HUES6 (cell line): ENCODE data around the gene C12orf57.

Experiments
- H3K27ac ChIP-seq: 2 replicates; pipeline ENCODE4 v1.7.0; 2013; ENCODE audit warnings: low read depth, mild to moderate bottlenecking, low read length, inconsistent platforms
- H3K27me3 ChIP-seq: 2 replicates; pipeline ENCODE4 v1.6.1; 2013; ENCODE audit warnings: low read length; ENCODE audit not compliant: control insufficient read depth, insufficient read depth
- H3K36me3 ChIP-seq: 2 replicates; pipeline ENCODE4 v1.6.1; 2013; ENCODE audit warnings: low read length; ENCODE audit not compliant: control insufficient read depth, insufficient read depth
- H3K4me1 ChIP-seq: 2 replicates; pipeline ENCODE4 v1.6.1; 2013; ENCODE audit warnings: low read length; ENCODE audit not compliant: control insufficient read depth, insufficient read depth
- H3K4me3 ChIP-seq: 2 replicates; pipeline ENCODE4 v1.5.1; 2013; ENCODE audit warnings: low read depth, low read length
- H3K9ac ChIP-seq: one replicate; pipeline ENCODE4 v1.6.1; 2013; ENCODE audit warnings: mild to moderate bottlenecking, low read length
- H3K9me3 ChIP-seq: 2 replicates; pipeline ENCODE4 v1.6.1; 2013; ENCODE audit warnings: low read depth, low read length; ENCODE audit not compliant: control insufficient read depth, insufficient read depth

Gene C12orf57

GRCh38 chr12:6932766-6933165, 11.1 kb upstream of the C12orf57 start:
- Histone ChIP-seq H3K27me3 (no peaks in the 10 kb centered on the region), H3K4me3 (no peak overlapping the region), H3K36me3 (peaks cover 36% of the 10 kb centered on the region), H3K9me3 (no peaks in the 10 kb centered on the region), H3K27ac (no peak overlapping the region), H3K9ac (no peak overlapping the region), H3K4me1 (peaks cover 21% of the 10 kb centered on the region)

GRCh38 chr12:6934110-6934509, 9.7 kb upstream of the C12orf57 start:
- Histone ChIP-seq H3K4me1 (peaks cover 26% of the 10 kb centered on the region), H3K9me3 (no peaks in the 10 kb centered on the region), H3K36me3 (peaks cover 39% of the 10 kb centered on the region), H3K27me3 (no peaks in the 10 kb centered on the region), H3K9ac (no peak overlapping the region), H3K4me3 (no peak overlapping the region), H3K27ac (no peak overlapping the region)

- Histone ChIP-seq H3K4me1 (peaks cover 13% of the 10 kb centered on the region), H3K9ac (no peak overlapping the region), H3K9me3 (no peaks in the 10 kb centered on the region), H3K36me3 (peaks cover 49% of the 10 kb centered on the region), H3K27me3 (no peaks in the 10 kb centered on the region), H3K27ac (no peak overlapping the region), H3K4me3 (no peak overlapping the region)
These were observed 8.2 kb upstream of the C12orf57 start for GRCh38 chr12:6935371-6936193.

GRCh38 chr12:6936194-6936635, 7.6 kb upstream of the C12orf57 start:
- Histone ChIP-seq H3K27me3 (no peaks in the 10 kb centered on the region), H3K4me3 (no peak overlapping the region), H3K9ac (peak overlapping the region; percentile 22), H3K9me3 (no peaks in the 10 kb centered on the region), H3K36me3 (peaks cover 55% of the 10 kb centered on the region), H3K4me1 (peaks cover 10% of the 10 kb centered on the region), H3K27ac (no peak overlapping the region)

- Histone ChIP-seq H3K27me3 (no peaks in the 10 kb centered on the region), H3K4me1 (peaks cover 10% of the 10 kb centered on the region), H3K27ac (peak overlapping the region; percentile 91), H3K4me3 (peak overlapping the region; percentile 71), H3K9me3 (no peaks in the 10 kb centered on the region), H3K36me3 (peaks cover 62% of the 10 kb centered on the region), H3K9ac (peak overlapping the region; percentile 99)
These were observed 7.0 kb upstream of the C12orf57 start for GRCh38 chr12:6936636-6937480.

GRCh38 chr12:6937481-6938352, 6.1 kb upstream of the C12orf57 start:
- H3K9ac ChIP-seq = peak overlapping the region; percentile 99
- peaks cover 11% of the 10 kb centered on the region for H3K4me1 ChIP-seq
- peak overlapping the region; percentile 91 for H3K27ac ChIP-seq
- H3K4me3 ChIP-seq = peak overlapping the region; percentile 71
- H3K9me3 ChIP-seq = no peaks in the 10 kb centered on the region
- no peaks in the 10 kb centered on the region for H3K27me3 ChIP-seq
- H3K36me3 ChIP-seq = peaks cover 57% of the 10 kb centered on the region

- Histone ChIP-seq H3K4me1 (peaks cover 17% of the 10 kb centered on the region), H3K36me3 (peaks cover 53% of the 10 kb centered on the region), H3K9ac (peak overlapping the region; percentile 99), H3K27me3 (no peaks in the 10 kb centered on the region), H3K4me3 (peak overlapping the region; percentile 71), H3K9me3 (no peaks in the 10 kb centered on the region), H3K27ac (peak overlapping the region; percentile 65)
These were observed 5.2 kb upstream of the C12orf57 start for GRCh38 chr12:6938353-6939190.

GRCh38 chr12:6939191-6939540, 4.7 kb upstream of the C12orf57 start:
- no peaks in the 10 kb centered on the region for H3K9me3 ChIP-seq
- H3K27me3 ChIP-seq = no peaks in the 10 kb centered on the region
- H3K36me3 ChIP-seq = peaks cover 47% of the 10 kb centered on the region
- peaks cover 17% of the 10 kb centered on the region for H3K4me1 ChIP-seq
- H3K4me3 ChIP-seq = no peak overlapping the region
- no peak overlapping the region for H3K27ac ChIP-seq
- H3K9ac ChIP-seq = no peak overlapping the region

GRCh38 chr12:6941267-6941666, 2.6 kb upstream of the C12orf57 start:
- Histone ChIP-seq H3K4me3 (no peak overlapping the region), H3K9ac (no peak overlapping the region), H3K27me3 (no peaks in the 10 kb centered on the region), H3K4me1 (peaks cover 29% of the 10 kb centered on the region), H3K9me3 (no peaks in the 10 kb centered on the region), H3K36me3 (peaks cover 28% of the 10 kb centered on the region), H3K27ac (no peak overlapping the region)

- H3K27ac ChIP-seq = no peak overlapping the region
- H3K36me3 ChIP-seq = peaks cover 26% of the 10 kb centered on the region
- H3K9me3 ChIP-seq = no peaks in the 10 kb centered on the region
- H3K4me3 ChIP-seq = no peak overlapping the region
- peaks cover 28% of the 10 kb centered on the region for H3K4me1 ChIP-seq
- no peaks in the 10 kb centered on the region for H3K27me3 ChIP-seq
- no peak overlapping the region for H3K9ac ChIP-seq
These were observed 2.0 kb upstream of the C12orf57 start for GRCh38 chr12:6941782-6942181.
